Neural cell (in vitro differentiated cells): Measurements from ENCODE around the gene ZNF135. TPM values are rescaled to one million over a fixed set of nuclear protein-coding genes. Genes with fewer than 3 reads are reported as not detected.
A peak's percentile ranks its signal among the peaks of the same experiment; 100 is the strongest.

Experiments
- H2AFZ ChIP-seq: fragments of 200-600, 300-800 bp; sonication (generic), shearing (Covaris generic); 2 replicates; pipeline ENCODE4 v1.6.0; 2014; ENCODE audit warnings: low read depth, mild to moderate bottlenecking, antibody characterized with exemption, low read length, moderate library complexity
- H3F3A ChIP-seq: fragments of 200-600 bp; shearing (Covaris generic); 2 replicates; pipeline ENCODE4 v1.6.1; 2016; ENCODE audit warnings: mild to moderate bottlenecking, moderate library complexity, mixed read lengths, antibody characterized with exemption, low read length; ENCODE audit not compliant: insufficient read depth, poor library complexity, severe bottlenecking
- H3K27ac ChIP-seq: fragments of 200-600, 300-800 bp; sonication (generic), shearing (Covaris generic); 2 replicates; pipeline ENCODE4 v1.5.1; 2014; ENCODE audit warnings: mild to moderate bottlenecking, low read length, moderate library complexity
- H3K27me3 ChIP-seq: fragments of 300-800, 200-600 bp; sonication (generic), shearing (Covaris generic); 2 replicates; pipeline ENCODE4 v1.6.0; 2014; ENCODE audit warnings: mild to moderate bottlenecking, low read depth, low read length, moderate library complexity; ENCODE audit not compliant: insufficient read depth
- H3K36me3 ChIP-seq: fragments of 300-800, 200-600 bp; sonication (generic), shearing (Covaris generic); 2 replicates; pipeline ENCODE4 v1.5.1; 2014; ENCODE audit warnings: mild to moderate bottlenecking, antibody characterized with exemption, low read length, moderate library complexity; ENCODE audit not compliant: insufficient read depth
- H3K4me2 ChIP-seq: fragments of 300-800, 200-600 bp; sonication (generic), shearing (Covaris generic); 2 replicates; pipeline ENCODE4 v1.6.0; 2014; ENCODE audit warnings: mild to moderate bottlenecking, low read length
- H3K4me3 ChIP-seq: fragments of 300-800, 200-600 bp; sonication (generic), shearing (Covaris generic); 2 replicates; pipeline ENCODE4 v1.5.1; 2014; ENCODE audit warnings: mild to moderate bottlenecking, low read length, moderate library complexity
- H3K79me2 ChIP-seq: fragments of 200-600 bp; shearing (Covaris generic); replicated peaks from 2 replicates; pipeline ENCODE4 v1.6.0; 2014; ENCODE audit warnings: mild to moderate bottlenecking, low read length, moderate library complexity; ENCODE audit not compliant: insufficient read depth
- H3K9ac ChIP-seq: fragments of 300-800, 200-600 bp; sonication (generic), shearing (Covaris generic); 2 replicates; pipeline ENCODE4 v1.6.1; 2016; ENCODE audit warnings: mild to moderate bottlenecking, low read length, mixed read lengths
- H3K9me2 ChIP-seq: fragments of 200-600 bp; shearing (Covaris generic); 2 replicates; pipeline ENCODE4 v1.6.1; 2016; ENCODE audit warnings: mild to moderate bottlenecking, low read length, mixed read lengths; ENCODE audit not compliant: insufficient read depth
- H3K9me3 ChIP-seq: fragments of 200-600, 300-800 bp; sonication (generic), shearing (Covaris generic); 2 replicates; pipeline ENCODE4 v1.6.1; 2016; ENCODE audit warnings: mild to moderate bottlenecking, mixed run types, low read length, moderate library complexity, mixed read lengths
- H4K20me1 ChIP-seq: fragments of 200-600 bp; shearing (Covaris generic); 2 replicates; pipeline ENCODE4 v1.6.1; 2016; ENCODE audit warnings: mild to moderate bottlenecking, mixed run types; ENCODE audit not compliant: insufficient read depth
- CTCF ChIP-seq: fragments of 450-650 bp; IDR thresholded peaks from 2 replicates; pipeline ENCODE4 v1.5.1; 2014; ENCODE audit warnings: antibody characterized with exemption, mild to moderate bottlenecking, moderate library complexity; ENCODE audit not compliant: poor library complexity, severe bottlenecking
- EP300 ChIP-seq: fragments of 450-650 bp; conservative IDR thresholded peaks from 2 replicates; pipeline ENCODE4 v1.6.1; 2014; ENCODE audit warnings: antibody characterized with exemption, mild to moderate bottlenecking, moderate library complexity; ENCODE audit not compliant: poor library complexity, severe bottlenecking
- EZH2 ChIP-seq: fragments of 200-600, 300-800 bp; shearing (Covaris generic), sonication (generic); IDR thresholded peaks from 2 replicates; pipeline ENCODE4 v1.6.1; 2014; ENCODE audit warnings: antibody characterized with exemption, low read length, borderline replicate concordance, mild to moderate bottlenecking; ENCODE audit not compliant: insufficient read depth, poor library complexity, severe bottlenecking
- MXI1 ChIP-seq: fragments of 450-650 bp; conservative IDR thresholded peaks from 2 replicates; pipeline ENCODE4 v1.6.1; 2014; ENCODE audit warnings: antibody characterized with exemption, mild to moderate bottlenecking; ENCODE audit not compliant: poor library complexity, severe bottlenecking
- POLR2AphosphoS5 ChIP-seq: IDR thresholded peaks from 2 replicates; pipeline ENCODE4 v1.6.1; 2012
- RAD21 ChIP-seq: fragments of 450-650 bp; conservative IDR thresholded peaks from 2 replicates; pipeline ENCODE4 v1.6.1; 2014; ENCODE audit warnings: antibody characterized with exemption, mild to moderate bottlenecking, moderate library complexity
- REST ChIP-seq: IDR thresholded peaks from 2 replicates; pipeline ENCODE4 v1.6.1; 2012; ENCODE audit warnings: borderline replicate concordance
- SMC3 ChIP-seq: fragments of 450-650 bp; conservative IDR thresholded peaks from 2 replicates; pipeline ENCODE4 v1.6.1; 2014; ENCODE audit warnings: antibody characterized with exemption, mild to moderate bottlenecking, moderate library complexity; ENCODE audit not compliant: poor library complexity
- TAF1 ChIP-seq: IDR thresholded peaks from 2 replicates; pipeline ENCODE4 v1.6.1; 2012; ENCODE audit warnings: low read depth
- polyA plus RNA-seq: library from polyadenylated mRNA; depleted of rRNA; stranded (reverse); fragments of >200 nt; gene quantifications from 2 replicates; pipeline ENCODE4 v1.2.3, GENCODE V29; 2014

ZNF135 gene
- polyA plus RNA-seq, 1 donor from 2014 or later = 13.7 TPM

GRCh38 chr19:58024661-58025060 is 34.4 kb upstream of the ZNF135 start:
- H3F3A ChIP-seq = no peaks in the 10 kb centered on the region
- H3K79me2 ChIP-seq = no peaks in the 10 kb centered on the region
- H3K27ac ChIP-seq = no peak overlapping the region
- H3K27me3 ChIP-seq = no peaks in the 10 kb centered on the region
- H3K9me3 ChIP-seq = no peaks in the 10 kb centered on the region
- no peak overlapping the region for H3K4me2 ChIP-seq
- H3K4me3 ChIP-seq = no peak overlapping the region
- H4K20me1 ChIP-seq = no peaks in the 10 kb centered on the region
- no peaks in the 10 kb centered on the region for H3K9me2 ChIP-seq
- no peaks in the 10 kb centered on the region for H3K36me3 ChIP-seq
- no peak overlapping the region for H2AFZ ChIP-seq
- no peak for TF ChIP-seq MXI1
- TF ChIP-seq SMC3 = no peak
- TF ChIP-seq EP300 = no peak
- TF ChIP-seq EZH2 = no peak
- TF ChIP-seq TAF1 = no peak
- no peak for TF ChIP-seq CTCF
- no peak for TF ChIP-seq REST
- TF ChIP-seq RAD21 = no peak
- H3K9ac ChIP-seq = no peak overlapping the region

GRCh38 chr19:58033741-58034476 is 25.2 kb upstream of the ZNF135 start, which contains the start of gene ZSCAN1:
TSS of gene ZSCAN1 (plus strand) at chr19:58034025. CDS start at chr19:58037837, 3,812 bp downstream.
- H3K4me2 ChIP-seq = no peak within 1 kb of the TSS
- H3K9ac ChIP-seq = peak within 1 kb of the TSS; percentile 75
- TF ChIP-seq CTCF (peak; percentile 3), TAF1 (peak; percentile 64), EZH2 (no peak), POLR2AphosphoS5 (peak; percentile 73), REST (peak; percentile 64), EP300 (peak; percentile 74), RAD21 (no peak), SMC3 (peak; percentile 12), MXI1 (peak; percentile 68)
- H3F3A ChIP-seq = no peaks in the 10 kb centered on the region
- H4K20me1 ChIP-seq = no peaks in the 10 kb centered on the region
- no peaks in the 10 kb centered on the region for H3K27me3 ChIP-seq
- no peaks in the 10 kb centered on the region for H3K36me3 ChIP-seq
- no peaks in the 10 kb centered on the region for H3K9me3 ChIP-seq
- no peaks in the 10 kb centered on the region for H3K79me2 ChIP-seq
- peak within 1 kb of the TSS; percentile 69 for H3K4me3 ChIP-seq
- H3K27ac ChIP-seq = peak within 1 kb of the TSS; percentile 81
- H3K9me2 ChIP-seq = no peaks in the 10 kb centered on the region
- H2AFZ ChIP-seq = no peak within 1 kb of the TSS
